ENCODE measurements around the gene WFDC2.
"Not testable (repeated sequence)": the region's sequence is repeated elsewhere in the genome, so short reads cannot be mapped to it uniquely, and the experiment has no call there.

- not testable (repeated sequence) for TF ChIP-seq WT1, CTCF, REST, ZNF701, ZBTB8A (tag by site-specific recombination; IDR thresholded peaks at IDR 0.05)
- TF ChIP-seq, protein P1, sequence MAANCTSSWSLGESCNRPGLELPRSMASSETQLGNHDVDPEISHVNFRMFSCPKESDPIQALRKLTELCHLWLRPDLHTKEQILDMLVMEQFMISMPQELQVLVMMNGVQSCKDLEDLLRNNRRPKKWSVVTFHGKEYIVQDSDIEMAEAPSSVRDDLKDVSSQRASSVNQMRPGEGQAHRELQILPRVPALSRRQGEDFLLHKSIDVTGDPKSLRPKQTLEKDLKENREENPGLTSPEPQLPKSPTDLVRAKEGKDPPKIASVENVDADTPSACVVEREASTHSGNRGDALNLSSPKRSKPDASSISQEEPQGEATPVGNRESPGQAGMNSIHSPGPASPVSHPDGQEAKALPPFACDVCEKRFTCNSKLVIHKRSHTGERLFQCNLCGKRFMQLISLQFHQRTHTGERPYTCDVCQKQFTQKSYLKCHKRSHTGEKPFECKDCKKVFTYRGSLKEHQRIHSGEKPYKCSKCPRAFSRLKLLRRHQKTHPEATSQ (tag by site-specific recombination; IDR thresholded peaks at IDR 0.05): not testable (repeated sequence)
Observed at GRCh38 chr20:45472286-45472685, 2.7 kb downstream of the WFDC2 start.
